Esophagus muscularis mucosa (tissue), 3 donors: ENCODE data around the gene UBA7.

Experiments
- CTCF ChIP-seq, 3 experiments: fragments of 200-600 bp in 2 of 3; fragments of 450-650 bp in 1 of 3; sonication (generic) in 2 of 3; IDR thresholded peaks; one replicate each; pipeline ENCODE4 v1.5.1; 2017 to 2019; ENCODE audit warnings: antibody characterized with exemption in 3 of 3, mild to moderate bottlenecking in 2 of 3, moderate library complexity in 1 of 3
- POLR2AphosphoS5 ChIP-seq, 2 donors: sonication (generic); formaldehyde crosslinking; IDR thresholded peaks; one replicate each; pipeline ENCODE4 v1.6.1; 2017; ENCODE audit warnings: antibody characterized with exemption in 2 of 2

GRCh38 chr3:49840388-49840787 lies 26.6 kb upstream of the UBA7 start:
- TF ChIP-seq CTCF (IDR thresholded peaks at IDR 0.05) (no peak), POLR2AphosphoS5 (IDR thresholded peaks at IDR 0.05) (no peak)
